ENCODE results near the gene PLXNB2.
A peak's percentile ranks its signal among the peaks of the same experiment; 100 is the strongest.

The PLXNB2 gene

DNA sequence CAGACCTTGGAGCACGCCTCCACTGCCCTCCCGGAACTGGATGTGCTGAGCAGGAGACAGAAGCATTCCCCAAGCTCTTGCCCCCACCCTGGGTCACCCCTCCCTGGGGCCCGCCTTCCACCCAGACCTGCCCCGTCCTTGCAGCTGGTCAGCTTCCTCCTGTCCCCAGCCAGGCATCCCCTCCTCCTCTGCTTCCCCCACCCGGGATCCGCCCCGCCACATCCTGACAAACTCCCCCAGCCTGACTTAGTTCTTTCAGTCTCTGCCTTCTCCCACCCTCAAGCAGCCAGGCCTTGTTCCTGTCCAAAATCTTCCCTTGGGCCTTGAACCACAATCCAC lies 1.1 kb upstream of the PLXNB2 start:
- Histone ChIP-seq H3K14ac (ENCODE audit: low read length) (no peak overlapping the region), H3K4ac (ENCODE audit: low read depth, low read length) (no peak overlapping the region), H2BK120ac (ENCODE audit: insufficient read depth, low read length, poor library complexity) (no peak overlapping the region), H2BK5ac (ENCODE audit: low read depth, low read length, poor library complexity) (no peak overlapping the region), H3K9me3 (ENCODE audit: insufficient read depth, low read depth, low read length) (no peaks in the 10 kb centered on the region), H2AFZ (ENCODE audit: insufficient read depth, low read length, poor library complexity) (no peak overlapping the region), H2BK12ac (ENCODE audit: low read length) (peak overlapping the region; percentile 20), H3K27ac (ENCODE audit: low read depth, low read length) (no peak overlapping the region), H3K23ac (ENCODE audit: low read length) (no peak overlapping the region), H3K79me2 (ENCODE audit: control insufficient read depth, insufficient read depth, low read length, poor library complexity) (peaks cover 14% of the 10 kb centered on the region), H3K27me3 (ENCODE audit: insufficient read depth, low read length) (no peaks in the 10 kb centered on the region), H3K4me3 (ENCODE audit: low read depth, low read length) (no peak overlapping the region), H2AK5ac (ENCODE audit: low read length) (no peak overlapping the region), H3K18ac (ENCODE audit: low read length) (no peak overlapping the region), H4K8ac (ENCODE audit: low read depth, low read length) (no peak overlapping the region), H3K4me2 (ENCODE audit: low read length) (no peak overlapping the region), H3K9ac (ENCODE audit: low read length) (no peak overlapping the region), H4K12ac (ENCODE audit: low read depth, low read length) (no peak overlapping the region), H3K36me3 (ENCODE audit: control insufficient read depth in 1 of 2, insufficient read depth in 2 of 2, low read length in 2 of 2) (peaks cover 0 to 3% of the 10 kb centered on the region in 2 experiments), H4K91ac (ENCODE audit: low read depth, low read length) (no peak overlapping the region), H3K79me1 (ENCODE audit: low read length) (peaks cover 30% of the 10 kb centered on the region), H3K4me1 (ENCODE audit: control insufficient read depth in 1 of 2, insufficient read depth in 2 of 2, low read length in 2 of 2) (peaks cover 31 to 33% of the 10 kb centered on the region in 2 experiments)
- DNase-seq: peak in 1 of 2 donors; percentile 30
- no CpG with 5 or more reads among the region's 7 CpGs for WGBS (ENCODE audit: extremely low coverage, insufficient coverage, insufficient read length)

- no CpG with 5 or more reads among the region's 19 CpGs for WGBS (ENCODE audit: extremely low coverage, insufficient coverage, insufficient read length)
- no peak overlapping the region for H4K8ac ChIP-seq (ENCODE audit: low read depth, low read length)
- H3K14ac ChIP-seq (ENCODE audit: low read length): peak overlapping the region; percentile 1
- no peaks in the 10 kb centered on the region for H3K27me3 ChIP-seq (ENCODE audit: insufficient read depth, low read length)
- H3K79me2 ChIP-seq (ENCODE audit: control insufficient read depth, insufficient read depth, low read length, poor library complexity): peaks cover 14% of the 10 kb centered on the region
- peak overlapping the region; percentile 20 for H2BK12ac ChIP-seq (ENCODE audit: low read length)
- peak overlapping the region; percentile 1 for H2BK120ac ChIP-seq (ENCODE audit: insufficient read depth, low read length, poor library complexity)
- no peak overlapping the region for H3K27ac ChIP-seq (ENCODE audit: low read depth, low read length)
- no peak overlapping the region for H3K4ac ChIP-seq (ENCODE audit: low read depth, low read length)
- no peak overlapping the region for H4K12ac ChIP-seq (ENCODE audit: low read depth, low read length)
- H3K23ac ChIP-seq (ENCODE audit: low read length): no peak overlapping the region
- no peak overlapping the region for H3K4me3 ChIP-seq (ENCODE audit: low read depth, low read length)
- no peaks in the 10 kb centered on the region for H3K9me3 ChIP-seq (ENCODE audit: insufficient read depth, low read depth, low read length)
- H2AFZ ChIP-seq (ENCODE audit: insufficient read depth, low read length, poor library complexity): peak overlapping the region; percentile 17
- no peak overlapping the region for H3K18ac ChIP-seq (ENCODE audit: low read length)
- H2BK5ac ChIP-seq (ENCODE audit: low read depth, low read length, poor library complexity): no peak overlapping the region
- no peak for DNase-seq
- no peak overlapping the region for H3K9ac ChIP-seq (ENCODE audit: low read length)
- H4K91ac ChIP-seq (ENCODE audit: low read depth, low read length): peak overlapping the region; percentile 17
- H2AK5ac ChIP-seq (ENCODE audit: low read length): peak overlapping the region; percentile 26
- peaks cover 32% of the 10 kb centered on the region for H3K79me1 ChIP-seq (ENCODE audit: low read length)
- H3K36me3 ChIP-seq (ENCODE audit: control insufficient read depth in 1 of 2, insufficient read depth in 2 of 2, low read length in 2 of 2): peaks cover 0 to 3% of the 10 kb centered on the region in 2 experiments
- peaks cover 36 to 38% of the 10 kb centered on the region in 2 experiments for H3K4me1 ChIP-seq (ENCODE audit: control insufficient read depth in 1 of 2, insufficient read depth in 2 of 2, low read length in 2 of 2)
- no peak overlapping the region for H3K4me2 ChIP-seq (ENCODE audit: low read length)
Observed at GRCh38 chr22:50307890-50308596, 597 bp upstream of the PLXNB2 start.

GRCh38 chr22:50305923-50306566 lies 1.4 kb downstream of the PLXNB2 start:
- WGBS (ENCODE audit: extremely low coverage, insufficient coverage, insufficient read length): no CpG with 5 or more reads among the region's 21 CpGs
- H2BK5ac ChIP-seq (ENCODE audit: low read depth, low read length, poor library complexity): peak overlapping the region; percentile 3
- H3K4me2 ChIP-seq (ENCODE audit: low read length): peak overlapping the region; percentile 91
- no peaks in the 10 kb centered on the region for H3K9me3 ChIP-seq (ENCODE audit: insufficient read depth, low read depth, low read length)
- H4K91ac ChIP-seq (ENCODE audit: low read depth, low read length): peak overlapping the region; percentile 90
- H3K23ac ChIP-seq (ENCODE audit: low read length): no peak overlapping the region
- peaks cover 32% of the 10 kb centered on the region for H3K79me1 ChIP-seq (ENCODE audit: low read length)
- peak; percentile 89 to 90 for DNase-seq
- H3K27me3 ChIP-seq (ENCODE audit: insufficient read depth, low read length): no peaks in the 10 kb centered on the region
- H3K27ac ChIP-seq (ENCODE audit: low read depth, low read length): peak overlapping the region; percentile 28
- H2BK12ac ChIP-seq (ENCODE audit: low read length): peak overlapping the region; percentile 71
- peaks cover 36 to 39% of the 10 kb centered on the region in 2 experiments for H3K4me1 ChIP-seq (ENCODE audit: control insufficient read depth in 1 of 2, insufficient read depth in 2 of 2, low read length in 2 of 2)
- peak overlapping the region; percentile 66 for H3K4ac ChIP-seq (ENCODE audit: low read depth, low read length)
- peak overlapping the region; percentile 88 for H3K18ac ChIP-seq (ENCODE audit: low read length)
- peak overlapping the region; percentile 83 for H2AK5ac ChIP-seq (ENCODE audit: low read length)
- peaks cover 2 to 6% of the 10 kb centered on the region in 2 experiments for H3K36me3 ChIP-seq (ENCODE audit: control insufficient read depth in 1 of 2, insufficient read depth in 2 of 2, low read length in 2 of 2)
- H3K79me2 ChIP-seq (ENCODE audit: control insufficient read depth, insufficient read depth, low read length, poor library complexity): peaks cover 14% of the 10 kb centered on the region
- no peak overlapping the region for H4K12ac ChIP-seq (ENCODE audit: low read depth, low read length)
- H4K8ac ChIP-seq (ENCODE audit: low read depth, low read length): peak overlapping the region; percentile 83
- peak overlapping the region; percentile 56 for H2AFZ ChIP-seq (ENCODE audit: insufficient read depth, low read length, poor library complexity)
- peak overlapping the region; percentile 10 for H3K9ac ChIP-seq (ENCODE audit: low read length)
- peak overlapping the region; percentile 65 for H3K14ac ChIP-seq (ENCODE audit: low read length)
- peak overlapping the region; percentile 74 for H2BK120ac ChIP-seq (ENCODE audit: insufficient read depth, low read length, poor library complexity)
- H3K4me3 ChIP-seq (ENCODE audit: low read depth, low read length): peak overlapping the region; percentile 91

DNA sequence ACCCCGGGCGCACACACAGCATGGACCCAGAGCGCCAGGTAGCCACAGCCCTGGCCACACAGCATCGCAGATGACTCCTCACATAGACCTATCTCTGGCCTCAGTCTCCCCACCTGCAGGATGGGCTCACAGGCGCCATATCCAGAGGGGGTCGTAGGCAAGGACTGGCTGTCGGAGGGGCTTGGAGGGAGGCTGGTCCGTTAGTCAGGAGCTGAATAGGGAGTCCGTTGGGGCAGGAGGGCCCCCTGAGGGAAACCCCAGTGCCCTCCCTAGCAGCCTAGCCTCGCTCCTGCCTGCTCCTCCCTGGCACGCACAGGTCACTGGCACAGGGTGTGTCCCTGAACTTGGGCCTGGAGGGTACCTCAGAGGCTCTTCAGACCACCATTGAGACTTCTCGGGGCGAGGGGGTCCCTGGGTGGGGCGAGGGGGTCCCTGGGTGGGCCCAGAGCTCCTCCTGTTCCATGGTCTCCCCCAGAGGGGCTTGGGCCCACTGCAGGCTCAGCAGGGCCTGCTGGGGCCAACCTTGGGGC lies 2.0 kb downstream of the PLXNB2 start:
- no peak overlapping the region for H3K23ac ChIP-seq (ENCODE audit: low read length)
- no peak overlapping the region for H4K12ac ChIP-seq (ENCODE audit: low read depth, low read length)
- no peaks in the 10 kb centered on the region for H3K9me3 ChIP-seq (ENCODE audit: insufficient read depth, low read depth, low read length)
- H3K14ac ChIP-seq (ENCODE audit: low read length): peak overlapping the region; percentile 65
- H3K4me2 ChIP-seq (ENCODE audit: low read length): peak overlapping the region; percentile 91
- no peak overlapping the region for H2AFZ ChIP-seq (ENCODE audit: insufficient read depth, low read length, poor library complexity)
- H2BK120ac ChIP-seq (ENCODE audit: insufficient read depth, low read length, poor library complexity): no peak overlapping the region
- peak overlapping the region; percentile 90 for H4K91ac ChIP-seq (ENCODE audit: low read depth, low read length)
- H3K4me3 ChIP-seq (ENCODE audit: low read depth, low read length): no peak overlapping the region
- peaks cover 6% of the 10 kb centered on the region in 2 experiments for H3K36me3 ChIP-seq (ENCODE audit: control insufficient read depth in 1 of 2, insufficient read depth in 2 of 2, low read length in 2 of 2)
- H4K8ac ChIP-seq (ENCODE audit: low read depth, low read length): peak overlapping the region; percentile 52
- peaks cover 39 to 43% of the 10 kb centered on the region in 2 experiments for H3K4me1 ChIP-seq (ENCODE audit: control insufficient read depth in 1 of 2, insufficient read depth in 2 of 2, low read length in 2 of 2)
- H3K79me2 ChIP-seq (ENCODE audit: control insufficient read depth, insufficient read depth, low read length, poor library complexity): peaks cover 14% of the 10 kb centered on the region
- H3K79me1 ChIP-seq (ENCODE audit: low read length): peaks cover 32% of the 10 kb centered on the region
- peak overlapping the region; percentile 26 for H2AK5ac ChIP-seq (ENCODE audit: low read length)
- no CpG with 5 or more reads among the region's 14 CpGs for WGBS (ENCODE audit: extremely low coverage, insufficient coverage, insufficient read length)
- peak overlapping the region; percentile 3 for H2BK5ac ChIP-seq (ENCODE audit: low read depth, low read length, poor library complexity)
- H3K18ac ChIP-seq (ENCODE audit: low read length): peak overlapping the region; percentile 4
- no peak overlapping the region for H3K9ac ChIP-seq (ENCODE audit: low read length)
- H3K27me3 ChIP-seq (ENCODE audit: insufficient read depth, low read length): no peaks in the 10 kb centered on the region
- peak overlapping the region; percentile 66 for H3K4ac ChIP-seq (ENCODE audit: low read depth, low read length)
- no peak for DNase-seq
- H2BK12ac ChIP-seq (ENCODE audit: low read length): peak overlapping the region; percentile 3
- H3K27ac ChIP-seq (ENCODE audit: low read depth, low read length): no peak overlapping the region

All from trophoblast cell (in vitro differentiated cells and primary cell).